Suprapubic skin (tissue), 4 donors: ENCODE data around the gene AFM. TPM values are rescaled to one million over a fixed set of nuclear protein-coding genes. Genes with fewer than 3 reads are reported as not detected.

ENCODE experiments used
- DNase-seq, 2 donors: peaks; one replicate each; pipeline ENCODE4 v3.0.0-alpha.2; 2019; ENCODE audit warnings: low spot score in 2 of 2
- H3K27ac ChIP-seq: fragments of 200-600 bp; sonication (generic); one replicate; pipeline ENCODE4 v1.5.1; 2019
- H3K27me3 ChIP-seq: fragments of 200-600 bp; sonication (generic); one replicate; pipeline ENCODE4 v1.5.1; 2019
- H3K36me3 ChIP-seq: fragments of 200-600 bp; sonication (generic); one replicate; pipeline ENCODE4 v1.5.1; 2019
- H3K4me1 ChIP-seq: fragments of 200-600 bp; sonication (generic); one replicate; pipeline ENCODE4 v1.5.1; 2019
- H3K4me3 ChIP-seq: fragments of 200-600 bp; sonication (generic); one replicate; pipeline ENCODE4 v1.5.1; 2019; ENCODE audit warnings: mild to moderate bottlenecking
- H3K9me3 ChIP-seq: fragments of 200-600 bp; sonication (generic); one replicate; pipeline ENCODE4 v1.5.1; 2019
- EP300 ChIP-seq: sonication (generic); formaldehyde crosslinking; IDR thresholded peaks from one replicate; pipeline ENCODE4 v1.6.1; 2017; ENCODE audit warnings: antibody characterized with exemption
- POLR2A ChIP-seq, 2 donors: fragments of 450-650 bp; IDR thresholded peaks; one replicate each; pipeline ENCODE4 v1.6.1; 2017; ENCODE audit warnings: antibody characterized with exemption in 2 of 2, mild to moderate bottlenecking in 2 of 2, moderate library complexity in 2 of 2
- POLR2AphosphoS5 ChIP-seq, 3 donors: sonication (generic); formaldehyde crosslinking; IDR thresholded peaks; one replicate each; pipeline ENCODE4 v1.6.1; 2017; ENCODE audit warnings: antibody characterized with exemption in 3 of 3
- WGBS: methylation state at CpG from one replicate; pipeline ENCODE4 v1.1.5; 2018; 5-methylcytosine and 5-hydroxymethylcytosine counted together
- total RNA-seq, 4 donors: library from RNA; depleted of rRNA; stranded (reverse); fragments of >200 nt; gene quantifications; one replicate each; pipeline ENCODE4 v1.1.0, GENCODE V29; 2016
- TF ChIP-seq, protein P1 (sequence below), 2 donors: fragments of 200-600 bp in 1 of 2; fragments of 450-650 bp in 1 of 2; sonication (generic) in 1 of 2; IDR thresholded peaks; one replicate each; pipeline ENCODE4 v1.5.1; 2016 to 2019; ENCODE audit warnings: antibody characterized with exemption in 2 of 2, mild to moderate bottlenecking in 1 of 2, moderate library complexity in 1 of 2

AFM gene
- total RNA-seq, 4 donors from 2014 or later, result not detected

DNA sequence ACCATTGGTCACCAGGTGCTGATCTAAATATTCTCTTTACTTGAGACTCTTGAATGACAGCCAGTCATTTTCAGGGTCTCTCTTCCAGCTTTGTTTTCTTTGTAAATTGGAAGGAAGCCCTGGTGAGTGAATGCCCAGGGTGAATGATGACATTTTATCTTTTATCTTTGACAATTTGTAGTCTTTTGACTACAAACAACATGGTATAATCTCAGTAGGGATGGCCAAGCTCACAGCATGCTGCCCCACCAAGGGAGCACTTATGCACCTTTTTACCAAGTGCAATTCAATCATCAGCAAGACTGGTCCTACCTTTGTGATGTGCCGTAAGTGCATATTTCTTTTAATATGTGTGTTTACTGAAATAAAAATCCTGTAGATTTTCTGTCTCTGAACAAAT, 5.7 kb downstream of the AFM start:
- no peaks in the 10 kb centered on the region for H3K9me3 ChIP-seq
- no peaks in the 10 kb centered on the region for H3K4me1 ChIP-seq
- WGBS, result 95% methylated on average over 1 of the region's 1 CpG
- DNase-seq, result no peak
- no peak for TF ChIP-seq EP300
- TF ChIP-seq POLR2A (IDR thresholded peaks at IDR 0.05), result no peak
- no peak for TF ChIP-seq POLR2AphosphoS5 (IDR thresholded peaks at IDR 0.05)
- TF ChIP-seq, protein P1, sequence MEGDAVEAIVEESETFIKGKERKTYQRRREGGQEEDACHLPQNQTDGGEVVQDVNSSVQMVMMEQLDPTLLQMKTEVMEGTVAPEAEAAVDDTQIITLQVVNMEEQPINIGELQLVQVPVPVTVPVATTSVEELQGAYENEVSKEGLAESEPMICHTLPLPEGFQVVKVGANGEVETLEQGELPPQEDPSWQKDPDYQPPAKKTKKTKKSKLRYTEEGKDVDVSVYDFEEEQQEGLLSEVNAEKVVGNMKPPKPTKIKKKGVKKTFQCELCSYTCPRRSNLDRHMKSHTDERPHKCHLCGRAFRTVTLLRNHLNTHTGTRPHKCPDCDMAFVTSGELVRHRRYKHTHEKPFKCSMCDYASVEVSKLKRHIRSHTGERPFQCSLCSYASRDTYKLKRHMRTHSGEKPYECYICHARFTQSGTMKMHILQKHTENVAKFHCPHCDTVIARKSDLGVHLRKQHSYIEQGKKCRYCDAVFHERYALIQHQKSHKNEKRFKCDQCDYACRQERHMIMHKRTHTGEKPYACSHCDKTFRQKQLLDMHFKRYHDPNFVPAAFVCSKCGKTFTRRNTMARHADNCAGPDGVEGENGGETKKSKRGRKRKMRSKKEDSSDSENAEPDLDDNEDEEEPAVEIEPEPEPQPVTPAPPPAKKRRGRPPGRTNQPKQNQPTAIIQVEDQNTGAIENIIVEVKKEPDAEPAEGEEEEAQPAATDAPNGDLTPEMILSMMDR (IDR thresholded peaks at IDR 0.05), result no peak
- peaks cover 3% of the 10 kb centered on the region for H3K27me3 ChIP-seq
- H3K27ac ChIP-seq, result no peak overlapping the region
- no peaks in the 10 kb centered on the region for H3K36me3 ChIP-seq
- H3K4me3 ChIP-seq, result no peak overlapping the region

GRCh38 chr4:73499996-73500765, 18.6 kb downstream of the AFM start:
- DNase-seq, result no peak
- no peaks in the 10 kb centered on the region for H3K4me1 ChIP-seq
- no peaks in the 10 kb centered on the region for H3K36me3 ChIP-seq
- no peaks in the 10 kb centered on the region for H3K9me3 ChIP-seq
- 37% methylated on average over 4 of the region's 4 CpGs for WGBS
- no peak overlapping the region for H3K27ac ChIP-seq
- no peak overlapping the region for H3K4me3 ChIP-seq
- no peaks in the 10 kb centered on the region for H3K27me3 ChIP-seq
- TF ChIP-seq, protein P1 (IDR thresholded peaks at IDR 0.05), result no peak
- TF ChIP-seq POLR2A (IDR thresholded peaks at IDR 0.05) (no peak), EP300 (no peak), POLR2AphosphoS5 (IDR thresholded peaks at IDR 0.05) (no peak)

GRCh38 chr4:73501664-73502265, 20.2 kb downstream of the AFM start:
- WGBS, result 61% methylated on average over 5 of the region's 5 CpGs
- TF ChIP-seq POLR2AphosphoS5 (IDR thresholded peaks at IDR 0.05), result no peak
- TF ChIP-seq, protein P1 (IDR thresholded peaks at IDR 0.05), result no peak
- no peak for TF ChIP-seq EP300
- no peak for TF ChIP-seq POLR2A (IDR thresholded peaks at IDR 0.05)
- Histone ChIP-seq H3K27me3 (no peaks in the 10 kb centered on the region), H3K27ac (no peak overlapping the region), H3K4me1 (no peaks in the 10 kb centered on the region), H3K9me3 (no peaks in the 10 kb centered on the region), H3K36me3 (no peaks in the 10 kb centered on the region), H3K4me3 (no peak overlapping the region)
- no peak for DNase-seq

- no peaks in the 10 kb centered on the region for H3K27me3 ChIP-seq
- no peak overlapping the region for H3K4me3 ChIP-seq
- WGBS, result 84% methylated on average over 2 of the region's 2 CpGs
- no peaks in the 10 kb centered on the region for H3K4me1 ChIP-seq
- H3K36me3 ChIP-seq, result no peaks in the 10 kb centered on the region
- no peaks in the 10 kb centered on the region for H3K9me3 ChIP-seq
- H3K27ac ChIP-seq, result no peak overlapping the region
- no peak for DNase-seq
- TF ChIP-seq POLR2A (IDR thresholded peaks at IDR 0.05) (no peak), POLR2AphosphoS5 (IDR thresholded peaks at IDR 0.05) (no peak), EP300 (no peak)
- TF ChIP-seq, protein P1 (IDR thresholded peaks at IDR 0.05), result no peak
Measured at GRCh38 chr4:73505567-73505966, 24.0 kb downstream of the AFM start.

DNA sequence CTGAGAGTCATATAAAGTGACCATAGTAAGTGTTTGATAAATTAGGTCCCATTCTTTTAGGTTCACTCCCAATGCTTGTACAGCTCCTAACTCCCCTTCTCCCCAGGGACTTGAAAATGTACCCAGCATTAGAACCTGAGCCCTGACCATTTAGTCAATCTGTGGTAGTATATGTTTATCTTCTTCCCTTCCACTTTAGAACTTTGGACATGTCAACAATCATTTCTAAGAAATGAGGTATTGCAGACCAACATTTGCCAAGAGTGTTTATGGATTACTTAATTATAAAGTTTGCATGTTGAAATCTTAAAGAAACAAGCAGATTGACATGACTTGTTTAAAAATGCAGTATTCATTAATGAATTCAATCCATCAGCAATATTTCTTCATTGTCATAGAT, 26.0 kb downstream of the AFM start:
- Histone ChIP-seq H3K4me1 (no peaks in the 10 kb centered on the region), H3K27ac (no peak overlapping the region), H3K9me3 (no peaks in the 10 kb centered on the region), H3K36me3 (no peaks in the 10 kb centered on the region), H3K27me3 (no peaks in the 10 kb centered on the region), H3K4me3 (no peak overlapping the region)
- no peak for TF ChIP-seq POLR2A (IDR thresholded peaks at IDR 0.05)
- TF ChIP-seq, protein P1 (IDR thresholded peaks at IDR 0.05), result no peak
- no peak for TF ChIP-seq POLR2AphosphoS5 (IDR thresholded peaks at IDR 0.05)
- no peak for TF ChIP-seq EP300
- DNase-seq, result no peak
